ENCODE measurements around the gene TSPAN14. TPM values are rescaled to one million over a fixed set of nuclear protein-coding genes. Genes with fewer than 3 reads are reported as not detected.

Gene TSPAN14
- total RNA-seq, 1 experiment from 2014 or later: 116 TPM

GRCh38 chr10:80421050-80421706 is 32.9 kb upstream of the TSPAN14 start:
- no peaks in the 10 kb centered on the region for H3K36me3 Mint-ChIP-seq (ENCODE audit: insufficient read depth, unreplicated experiment)
- H3K4me1 Mint-ChIP-seq (ENCODE audit: low read depth, unreplicated experiment): peaks cover 5% of the 10 kb centered on the region
- CTCF ChIA-PET: interaction anchor here (1.3 to 2.3 kb wide), 3 partner anchors 8 to 13 kb away, joined by 4 to 7 read pairs (median 4); partner anchors contain the start of gene PRXL2A
- no peak for DNase-seq
- H3K27ac Mint-ChIP-seq (ENCODE audit: unreplicated experiment): no peak overlapping the region
- H3K9me3 Mint-ChIP-seq (ENCODE audit: low read depth, unreplicated experiment): no peaks in the 10 kb centered on the region
- intact Hi-C loops (cut with micrococcal nuclease; ENCODE audit: unreplicated experiment): no loop called here
- no peak for TF ChIP-seq CTCF (IDR thresholded peaks at IDR 0.05; ENCODE audit: unreplicated experiment)
- no TSS peak for BruUV-seq (replicated peaks)
- H3K4me3 Mint-ChIP-seq (ENCODE audit: low read depth, unreplicated experiment): no peak overlapping the region
- H3K27me3 Mint-ChIP-seq (ENCODE audit: unreplicated experiment): no peaks in the 10 kb centered on the region

- CTCF ChIA-PET: interaction anchor here (1.3 to 2.3 kb wide), 3 partner anchors 9 to 14 kb away, joined by 4 to 7 read pairs (median 4); partner anchors contain the start of gene PRXL2A
- Mint-ChIP-seq H3K36me3 (ENCODE audit: insufficient read depth, unreplicated experiment) (peaks cover 2% of the 10 kb centered on the region), H3K4me1 (ENCODE audit: low read depth, unreplicated experiment) (no peaks in the 10 kb centered on the region), H3K9me3 (ENCODE audit: low read depth, unreplicated experiment) (no peaks in the 10 kb centered on the region), H3K27ac (ENCODE audit: unreplicated experiment) (no peak overlapping the region), H3K27me3 (ENCODE audit: unreplicated experiment) (no peaks in the 10 kb centered on the region), H3K4me3 (ENCODE audit: low read depth, unreplicated experiment) (no peak overlapping the region)
- DNase-seq: no peak
- no peak for TF ChIP-seq CTCF (IDR thresholded peaks at IDR 0.05; ENCODE audit: unreplicated experiment)
- intact Hi-C loops (cut with micrococcal nuclease; ENCODE audit: unreplicated experiment): no loop called here
- no TSS peak for BruUV-seq (replicated peaks)
Measured at GRCh38 chr10:80421707-80422536, 32.2 kb upstream of the TSPAN14 start.

- no peaks in the 10 kb centered on the region for H3K9me3 Mint-ChIP-seq (ENCODE audit: low read depth, unreplicated experiment)
- H3K4me1 Mint-ChIP-seq (ENCODE audit: low read depth, unreplicated experiment): peaks cover 15% of the 10 kb centered on the region
- no peak for TF ChIP-seq CTCF (IDR thresholded peaks at IDR 0.05; ENCODE audit: unreplicated experiment)
- no peaks in the 10 kb centered on the region for H3K27me3 Mint-ChIP-seq (ENCODE audit: unreplicated experiment)
- intact Hi-C loops (cut with micrococcal nuclease; ENCODE audit: unreplicated experiment): no loop called here
- no TSS peak for BruUV-seq (replicated peaks)
- no peak for DNase-seq
- CTCF ChIA-PET: interaction anchor here (0.7 to 0.9 kb wide), 3 partner anchors 15 to 1712 kb away, joined by 3 to 7 read pairs (median 5); no protein-coding TSS in a partner anchor
- peaks cover 11% of the 10 kb centered on the region for H3K36me3 Mint-ChIP-seq (ENCODE audit: insufficient read depth, unreplicated experiment)
- H3K27ac Mint-ChIP-seq (ENCODE audit: unreplicated experiment): no peak overlapping the region
- H3K4me3 Mint-ChIP-seq (ENCODE audit: low read depth, unreplicated experiment): no peak overlapping the region
Measured at GRCh38 chr10:80425901-80426300, 28.2 kb upstream of the TSPAN14 start.

GRCh38 chr10:80427541-80427940 is 26.6 kb upstream of the TSPAN14 start:
- CTCF ChIA-PET: no interaction called here
- DNase-seq: no peak
- Mint-ChIP-seq H3K36me3 (ENCODE audit: insufficient read depth, unreplicated experiment) (peaks cover 11% of the 10 kb centered on the region), H3K4me3 (ENCODE audit: low read depth, unreplicated experiment) (no peak overlapping the region), H3K27me3 (ENCODE audit: unreplicated experiment) (no peaks in the 10 kb centered on the region), H3K4me1 (ENCODE audit: low read depth, unreplicated experiment) (peaks cover 15% of the 10 kb centered on the region), H3K9me3 (ENCODE audit: low read depth, unreplicated experiment) (no peaks in the 10 kb centered on the region), H3K27ac (ENCODE audit: unreplicated experiment) (no peak overlapping the region)
- BruUV-seq (replicated peaks): no TSS peak
- no peak for TF ChIP-seq CTCF (IDR thresholded peaks at IDR 0.05; ENCODE audit: unreplicated experiment)
- intact Hi-C loops (cut with micrococcal nuclease; ENCODE audit: unreplicated experiment): no loop called here
